ENCODE measurements around the gene THUMPD1. TPM values are rescaled to one million over a fixed set of nuclear protein-coding genes. Genes with fewer than 3 reads are reported as not detected.

THUMPD1 gene
- total RNA-seq, 4 donors from 2014 or later: 36.9 to 65.1 (median 55.2) TPM

- TF ChIP-seq CTCF (IDR thresholded peaks at IDR 0.05; ENCODE audit: low read depth): no peak
These were observed 37.3 kb downstream of the THUMPD1 start for GRCh38 chr16:20704281-20704680.

DNA sequence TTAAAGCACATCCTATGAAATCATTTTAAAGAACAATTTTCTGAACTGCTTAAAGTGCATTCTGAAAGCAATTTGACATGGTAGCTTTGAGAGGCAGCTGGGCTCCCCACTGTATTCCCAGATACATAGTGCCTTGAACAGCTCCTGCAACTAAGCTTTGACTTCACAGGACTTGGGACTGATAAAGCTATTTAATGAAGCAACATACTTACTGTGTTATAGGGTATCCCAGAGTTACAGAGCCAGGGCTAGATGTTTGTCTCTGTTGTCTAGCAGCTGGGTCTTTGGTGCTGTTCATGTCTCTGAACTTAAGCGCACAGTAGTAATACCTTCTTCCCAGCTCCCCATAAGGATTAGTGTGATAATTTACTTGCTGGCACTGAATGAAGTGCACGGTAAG, 45.0 kb downstream of the THUMPD1 start:
- TF ChIP-seq CTCF (IDR thresholded peaks at IDR 0.05; ENCODE audit: low read depth): no peak

- no peak for TF ChIP-seq CTCF (IDR thresholded peaks at IDR 0.05; ENCODE audit: low read depth)
These were observed 46.6 kb downstream of the THUMPD1 start for GRCh38 chr16:20695024-20695423.

GRCh38 chr16:20689668-20690067, 52.0 kb downstream of the THUMPD1 start:
- no peak for TF ChIP-seq CTCF (IDR thresholded peaks at IDR 0.05; ENCODE audit: low read depth)

DNA sequence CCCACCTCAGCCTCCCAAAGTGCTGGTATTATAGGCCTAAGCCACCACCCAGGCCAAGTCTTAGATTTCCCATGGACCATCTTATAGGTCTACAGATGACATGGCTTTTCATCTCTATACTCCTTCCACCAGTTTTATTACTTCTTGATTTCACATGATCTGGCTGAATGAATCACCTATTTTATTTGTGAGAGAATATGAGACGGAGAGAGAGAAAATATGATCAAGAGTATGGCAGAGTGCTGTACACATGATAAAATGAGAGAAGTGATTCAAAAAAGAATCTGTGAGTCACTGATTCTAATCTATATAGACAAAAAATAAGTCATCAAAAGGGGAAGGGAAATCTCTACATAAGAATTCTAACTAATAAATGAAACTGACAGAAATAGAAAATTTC, 57.8 kb downstream of the THUMPD1 start:
- no peak for TF ChIP-seq CTCF (IDR thresholded peaks at IDR 0.05; ENCODE audit: low read depth)

Small RNAs within 50 kb of the gene (small RNA-seq; reads per million reads assigned to genes)
- gene RNU6-944P: not detected

Other genes with a start within 250 kb of the THUMPD1 start
- not detected for gene ACSM2B, start 165.5 kb downstream of the THUMPD1 start, total RNA-seq
- under 1 TPM in 1 of 4 donors, not detected in 3; 0.98 TPM for gene ACSM1, start 44.1 kb downstream of the THUMPD1 start, total RNA-seq
- 1 to 10 TPM in 3 of 4 donors, under 1 TPM in 1; 0.66 to 4.4 (median 1.6) TPM for gene ACSM3, start 22.2 kb upstream of the THUMPD1 start, total RNA-seq
- gene ERI2, start 64.7 kb upstream of the THUMPD1 start, total RNA-seq: 10 to 100 TPM; 14.7 to 61.0 (median 21.6) TPM
- gene REXO5, start 64.7 kb upstream of the THUMPD1 start, total RNA-seq: 1 to 10 TPM; 3.6 to 6.5 (median 5.3) TPM
- 10 to 100 TPM; 34.8 to 68.6 (median 43.8) TPM for gene DCUN1D3, start 158.5 kb upstream of the THUMPD1 start, total RNA-seq
- 100 to 1,000 TPM in 1 of 4 donors, 10 to 100 TPM in 3; 37.1 to 106 (median 61.9) TPM for gene LYRM1, start 159.0 kb upstream of the THUMPD1 start, total RNA-seq